SK-N-SH (cell line): ENCODE data around the gene CTSA.

Experiments
- FOXM1 ChIP-seq: IDR thresholded peaks from 2 replicates; pipeline ENCODE4 v1.4.0; 2012; ENCODE audit warnings: low read depth, mild to moderate bottlenecking
- YY1 ChIP-seq: IDR thresholded peaks from 2 replicates; pipeline ENCODE4 v1.4.0; 2012; ENCODE audit warnings: low read depth, mild to moderate bottlenecking

GRCh38 chr20:45896641-45897161 lies 5.6 kb downstream of the CTSA start:
- TF ChIP-seq YY1: no peak
- TF ChIP-seq FOXM1: no peak
